ENCODE results near the gene KCNK15.

The KCNK15 gene

DNA sequence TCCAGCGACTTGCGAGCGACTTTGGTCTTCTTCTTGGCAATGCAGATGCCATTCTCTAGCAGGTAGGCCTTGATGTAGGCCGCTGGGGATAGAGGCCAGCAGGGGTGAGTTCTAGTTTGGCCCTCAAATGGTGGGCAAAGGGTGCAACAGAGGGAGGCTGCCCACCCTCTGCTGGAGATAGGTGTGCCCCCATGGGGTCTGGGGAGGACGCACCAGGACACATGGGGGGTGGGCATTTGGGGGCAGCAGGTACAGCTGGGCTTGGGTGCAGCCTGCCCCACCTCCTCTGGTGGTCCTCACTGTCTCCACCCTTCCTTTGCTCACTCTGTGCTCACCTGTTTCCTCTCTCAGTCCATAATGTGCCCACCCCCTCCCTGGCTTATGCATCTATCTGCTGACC, 11.3 kb downstream of the KCNK15 start:
- Histone ChIP-seq H3K27ac (ENCODE audit: low read length) (no peak overlapping the region), H3K27me3 (replicated peaks; ENCODE audit: insufficient read depth, low read length) (peaks cover 80% of the 10 kb centered on the region), H2AFZ (ENCODE audit: low read length) (no peak overlapping the region), H3K79me2 (ENCODE audit: low read length) (no peaks in the 10 kb centered on the region), H4K20me1 (ENCODE audit: insufficient read depth, low read length) (no peaks in the 10 kb centered on the region), H3K9ac (ENCODE audit: low read length) (no peak overlapping the region), H3K4me1 (ENCODE audit: low read length) (no peaks in the 10 kb centered on the region), H3K36me3 (replicated peaks; ENCODE audit: insufficient read depth, low read length) (no peaks in the 10 kb centered on the region), H3K4me3 (ENCODE audit: low read length) (no peak overlapping the region), H3F3A (ENCODE audit: insufficient read depth, low read length) (no peaks in the 10 kb centered on the region), H3K9me3 (replicated peaks; ENCODE audit: insufficient read depth, low read length) (no peaks in the 10 kb centered on the region), H3K4me2 (ENCODE audit: low read depth, low read length) (no peak overlapping the region), H3K9me2 (replicated peaks; ENCODE audit: insufficient read depth, low read length) (no peaks in the 10 kb centered on the region)
- DNase-seq: no peak
- TF ChIP-seq EZH2 (optimal IDR thresholded peaks at IDR 0.05; ENCODE audit: low read depth, low read length): no peak
- TF ChIP-seq, protein P1, sequence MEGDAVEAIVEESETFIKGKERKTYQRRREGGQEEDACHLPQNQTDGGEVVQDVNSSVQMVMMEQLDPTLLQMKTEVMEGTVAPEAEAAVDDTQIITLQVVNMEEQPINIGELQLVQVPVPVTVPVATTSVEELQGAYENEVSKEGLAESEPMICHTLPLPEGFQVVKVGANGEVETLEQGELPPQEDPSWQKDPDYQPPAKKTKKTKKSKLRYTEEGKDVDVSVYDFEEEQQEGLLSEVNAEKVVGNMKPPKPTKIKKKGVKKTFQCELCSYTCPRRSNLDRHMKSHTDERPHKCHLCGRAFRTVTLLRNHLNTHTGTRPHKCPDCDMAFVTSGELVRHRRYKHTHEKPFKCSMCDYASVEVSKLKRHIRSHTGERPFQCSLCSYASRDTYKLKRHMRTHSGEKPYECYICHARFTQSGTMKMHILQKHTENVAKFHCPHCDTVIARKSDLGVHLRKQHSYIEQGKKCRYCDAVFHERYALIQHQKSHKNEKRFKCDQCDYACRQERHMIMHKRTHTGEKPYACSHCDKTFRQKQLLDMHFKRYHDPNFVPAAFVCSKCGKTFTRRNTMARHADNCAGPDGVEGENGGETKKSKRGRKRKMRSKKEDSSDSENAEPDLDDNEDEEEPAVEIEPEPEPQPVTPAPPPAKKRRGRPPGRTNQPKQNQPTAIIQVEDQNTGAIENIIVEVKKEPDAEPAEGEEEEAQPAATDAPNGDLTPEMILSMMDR (IDR thresholded peaks at IDR 0.05; ENCODE audit: low read length): no peak
- no peak for TF ChIP-seq EZH2phosphoT487 (IDR thresholded peaks at IDR 0.05; ENCODE audit: low read length)

DNA sequence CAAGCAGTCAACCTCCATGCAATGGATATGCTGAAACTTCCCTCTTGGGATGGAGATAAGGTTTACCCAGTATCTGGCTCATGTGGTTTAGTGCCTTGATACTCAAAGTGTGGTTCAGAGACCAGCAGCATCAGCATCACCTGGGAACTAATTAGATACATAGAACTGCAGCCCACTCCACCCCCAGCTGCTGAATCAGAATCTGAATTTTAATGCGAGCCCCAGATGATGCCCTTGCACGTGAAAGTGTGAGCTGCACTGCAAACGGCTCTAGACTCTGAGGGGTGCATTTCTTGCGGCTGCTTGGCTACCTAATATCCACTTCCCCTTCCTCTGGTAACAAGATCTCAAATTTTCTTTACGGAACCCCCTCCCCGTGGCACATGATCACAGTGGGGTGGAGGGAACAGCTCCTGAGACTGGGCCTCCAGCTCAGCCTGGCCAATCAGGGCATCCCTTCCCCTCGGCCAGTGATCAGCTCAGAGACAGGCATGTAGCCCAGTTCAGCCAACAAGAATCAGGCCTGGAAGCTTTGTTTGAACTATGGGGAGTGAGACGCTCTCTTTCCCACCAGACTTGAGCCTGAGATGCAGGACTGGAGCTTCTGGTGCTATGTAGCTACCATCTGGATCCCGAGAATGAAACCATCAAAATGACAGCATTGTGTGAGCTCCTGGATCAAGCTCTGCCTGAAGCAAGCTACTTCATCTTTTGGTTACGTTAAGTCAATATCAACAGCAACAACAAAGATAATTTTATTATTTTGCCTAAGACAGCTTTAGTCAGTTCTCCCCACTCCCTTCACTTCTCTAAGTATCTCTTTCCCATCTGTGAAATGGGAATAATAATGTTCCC, 12.8 kb downstream of the KCNK15 start:
- H3K9me3 ChIP-seq (replicated peaks; ENCODE audit: insufficient read depth, low read length): no peaks in the 10 kb centered on the region
- no peak for DNase-seq
- H3K79me2 ChIP-seq (ENCODE audit: low read length): no peaks in the 10 kb centered on the region
- no peak overlapping the region for H2AFZ ChIP-seq (ENCODE audit: low read length)
- H3K27me3 ChIP-seq (replicated peaks; ENCODE audit: insufficient read depth, low read length): peaks cover 71% of the 10 kb centered on the region
- no peak overlapping the region for H3K4me3 ChIP-seq (ENCODE audit: low read length)
- H3F3A ChIP-seq (ENCODE audit: insufficient read depth, low read length): no peaks in the 10 kb centered on the region
- TF ChIP-seq, protein P1 (IDR thresholded peaks at IDR 0.05; ENCODE audit: low read length): no peak
- TF ChIP-seq EZH2phosphoT487 (IDR thresholded peaks at IDR 0.05; ENCODE audit: low read length) (no peak), EZH2 (optimal IDR thresholded peaks at IDR 0.05; ENCODE audit: low read depth, low read length) (no peak)
- no peaks in the 10 kb centered on the region for H3K4me1 ChIP-seq (ENCODE audit: low read length)
- H3K4me2 ChIP-seq (ENCODE audit: low read depth, low read length): no peak overlapping the region
- no peaks in the 10 kb centered on the region for H3K36me3 ChIP-seq (replicated peaks; ENCODE audit: insufficient read depth, low read length)
- H3K9ac ChIP-seq (ENCODE audit: low read length): no peak overlapping the region
- H4K20me1 ChIP-seq (ENCODE audit: insufficient read depth, low read length): no peaks in the 10 kb centered on the region
- H3K9me2 ChIP-seq (replicated peaks; ENCODE audit: insufficient read depth, low read length): no peaks in the 10 kb centered on the region
- H3K27ac ChIP-seq (ENCODE audit: low read length): no peak overlapping the region

DNA sequence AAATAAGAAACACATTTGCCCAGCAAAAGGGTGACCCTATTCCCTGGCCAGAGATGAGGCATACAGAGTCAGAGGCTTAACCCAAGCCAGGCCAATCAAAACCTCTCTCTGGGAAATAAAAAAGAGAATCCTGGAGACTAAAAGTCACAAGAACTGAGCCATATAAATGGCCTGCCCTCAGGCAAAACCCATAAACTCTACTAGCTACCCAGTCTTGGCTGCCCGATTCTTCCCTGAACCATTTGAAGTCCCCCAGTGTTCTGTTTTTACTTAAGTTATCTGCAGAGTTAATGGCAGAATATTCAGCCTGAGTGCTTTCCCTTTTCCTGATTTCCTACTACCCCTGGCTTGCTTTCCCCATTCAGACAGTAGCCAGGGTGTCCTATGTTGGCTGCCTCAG, 13.9 kb downstream of the KCNK15 start:
- Histone ChIP-seq H4K20me1 (ENCODE audit: insufficient read depth, low read length) (no peaks in the 10 kb centered on the region), H3K4me3 (ENCODE audit: low read length) (no peak overlapping the region), H3K36me3 (replicated peaks; ENCODE audit: insufficient read depth, low read length) (no peaks in the 10 kb centered on the region), H3K4me1 (ENCODE audit: low read length) (no peaks in the 10 kb centered on the region), H3K79me2 (ENCODE audit: low read length) (no peaks in the 10 kb centered on the region), H3K9me3 (replicated peaks; ENCODE audit: insufficient read depth, low read length) (no peaks in the 10 kb centered on the region), H2AFZ (ENCODE audit: low read length) (no peak overlapping the region), H3K9me2 (replicated peaks; ENCODE audit: insufficient read depth, low read length) (no peaks in the 10 kb centered on the region), H3K27me3 (replicated peaks; ENCODE audit: insufficient read depth, low read length) (peaks cover 67% of the 10 kb centered on the region), H3F3A (ENCODE audit: insufficient read depth, low read length) (no peaks in the 10 kb centered on the region), H3K9ac (ENCODE audit: low read length) (no peak overlapping the region), H3K4me2 (ENCODE audit: low read depth, low read length) (no peak overlapping the region), H3K27ac (ENCODE audit: low read length) (no peak overlapping the region)
- TF ChIP-seq EZH2 (optimal IDR thresholded peaks at IDR 0.05; ENCODE audit: low read depth, low read length): no peak
- TF ChIP-seq, protein P1 (IDR thresholded peaks at IDR 0.05; ENCODE audit: low read length): no peak
- TF ChIP-seq EZH2phosphoT487 (IDR thresholded peaks at IDR 0.05; ENCODE audit: low read length): no peak
- no peak for DNase-seq

All from MM.1S (cell line).